Suprapubic skin (tissue), 4 donors: ENCODE results near the gene TSR3.

ENCODE experiments used
- POLR2A ChIP-seq, 2 donors: fragments of 450-650 bp; IDR thresholded peaks; one replicate each; pipeline ENCODE4 v1.6.1; 2017; ENCODE audit warnings: antibody characterized with exemption in 2 of 2, mild to moderate bottlenecking in 2 of 2, moderate library complexity in 2 of 2
- POLR2AphosphoS5 ChIP-seq, 3 donors: sonication (generic); formaldehyde crosslinking; IDR thresholded peaks; one replicate each; pipeline ENCODE4 v1.6.1; 2017; ENCODE audit warnings: antibody characterized with exemption in 3 of 3
- TF ChIP-seq, protein P1 (sequence below), 2 donors: fragments of 200-600 bp in 1 of 2; fragments of 450-650 bp in 1 of 2; sonication (generic) in 1 of 2; IDR thresholded peaks; one replicate each; pipeline ENCODE4 v1.5.1; 2016 to 2019; ENCODE audit warnings: antibody characterized with exemption in 2 of 2, mild to moderate bottlenecking in 1 of 2, moderate library complexity in 1 of 2

DNA sequence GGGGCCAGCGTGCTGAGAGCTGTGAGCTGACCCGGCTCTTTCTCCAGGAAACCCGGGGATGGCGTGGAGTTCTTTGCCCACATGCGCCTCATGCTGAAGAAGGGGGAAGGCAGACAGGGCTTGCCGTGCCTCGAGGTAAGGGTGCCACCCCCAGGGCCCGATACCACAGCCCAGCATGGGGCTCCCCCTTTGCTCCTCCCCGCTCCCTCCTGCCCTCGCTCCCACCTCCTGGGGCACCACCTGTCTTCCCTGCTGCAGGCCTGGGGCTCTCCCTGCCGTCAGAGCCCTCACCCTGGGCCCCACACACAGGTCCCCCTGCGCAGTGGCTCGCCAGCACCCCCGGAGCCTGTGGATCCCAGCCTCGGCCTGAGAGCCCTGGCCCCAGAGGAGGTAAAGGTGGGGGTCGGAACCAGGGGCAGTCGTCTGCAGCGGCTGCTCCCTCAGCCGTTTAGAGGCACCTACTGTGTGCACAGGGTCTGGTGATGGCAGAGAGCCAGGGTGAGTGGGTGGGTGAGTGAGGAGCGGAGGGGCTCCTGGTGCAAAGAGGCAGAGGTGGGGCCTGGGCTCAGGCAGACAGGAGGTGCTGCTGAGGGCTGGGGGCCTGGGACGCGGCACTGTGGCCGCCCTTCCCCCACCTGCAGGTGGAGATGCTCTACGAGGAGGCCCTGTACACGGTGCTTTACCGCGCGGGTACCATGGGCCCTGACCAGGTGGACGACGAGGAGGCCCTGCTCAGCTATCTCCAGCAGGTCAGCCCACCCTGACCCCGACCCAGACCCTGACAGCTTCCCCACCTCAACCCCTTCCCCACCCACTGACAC lies 12.6 kb downstream of the TSR3 start:
- TF ChIP-seq, protein P1, sequence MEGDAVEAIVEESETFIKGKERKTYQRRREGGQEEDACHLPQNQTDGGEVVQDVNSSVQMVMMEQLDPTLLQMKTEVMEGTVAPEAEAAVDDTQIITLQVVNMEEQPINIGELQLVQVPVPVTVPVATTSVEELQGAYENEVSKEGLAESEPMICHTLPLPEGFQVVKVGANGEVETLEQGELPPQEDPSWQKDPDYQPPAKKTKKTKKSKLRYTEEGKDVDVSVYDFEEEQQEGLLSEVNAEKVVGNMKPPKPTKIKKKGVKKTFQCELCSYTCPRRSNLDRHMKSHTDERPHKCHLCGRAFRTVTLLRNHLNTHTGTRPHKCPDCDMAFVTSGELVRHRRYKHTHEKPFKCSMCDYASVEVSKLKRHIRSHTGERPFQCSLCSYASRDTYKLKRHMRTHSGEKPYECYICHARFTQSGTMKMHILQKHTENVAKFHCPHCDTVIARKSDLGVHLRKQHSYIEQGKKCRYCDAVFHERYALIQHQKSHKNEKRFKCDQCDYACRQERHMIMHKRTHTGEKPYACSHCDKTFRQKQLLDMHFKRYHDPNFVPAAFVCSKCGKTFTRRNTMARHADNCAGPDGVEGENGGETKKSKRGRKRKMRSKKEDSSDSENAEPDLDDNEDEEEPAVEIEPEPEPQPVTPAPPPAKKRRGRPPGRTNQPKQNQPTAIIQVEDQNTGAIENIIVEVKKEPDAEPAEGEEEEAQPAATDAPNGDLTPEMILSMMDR (IDR thresholded peaks at IDR 0.05) = no peak
- TF ChIP-seq POLR2A (IDR thresholded peaks at IDR 0.05) = no peak
- TF ChIP-seq POLR2AphosphoS5 (IDR thresholded peaks at IDR 0.05) = no peak
